Measurements from ENCODE around the gene ZCCHC7.

Gene ZCCHC7

DNA sequence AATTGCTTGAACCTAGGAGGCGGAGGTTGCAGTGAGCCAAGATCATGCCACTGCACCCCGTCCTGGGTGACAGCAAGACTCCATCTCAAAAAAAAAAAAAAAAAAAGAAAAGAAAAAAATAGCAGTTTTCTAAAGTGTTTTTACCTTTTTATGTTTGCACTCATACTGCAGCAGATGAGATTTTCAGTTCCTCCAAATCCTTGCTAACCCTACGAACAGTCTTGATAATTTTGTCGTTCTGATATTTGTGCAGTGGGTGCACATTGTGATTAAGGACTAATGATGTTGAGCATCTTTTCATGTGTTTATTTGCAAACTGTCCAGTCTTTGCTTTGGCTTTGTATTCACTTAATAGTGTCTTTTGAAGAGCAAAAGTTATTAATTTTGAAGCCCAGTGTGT lies 42.9 kb downstream of the ZCCHC7 start:
- TF ChIP-seq SIN3A (IDR thresholded peaks at IDR 0.05; ENCODE audit: borderline replicate concordance, insufficient read depth, low read length) = no peak
- TF ChIP-seq TAF1 (IDR thresholded peaks at IDR 0.05; ENCODE audit: borderline replicate concordance, insufficient read depth, low read length) = no peak
- TF ChIP-seq POLR2AphosphoS5 (IDR thresholded peaks at IDR 0.05; ENCODE audit: low read depth, low read length) = no peak
- no peak for TF ChIP-seq FOXP2 (optimal IDR thresholded peaks at IDR 0.05; ENCODE audit: borderline replicate concordance, extremely low read depth, extremely low read length, insufficient read depth)
- TF ChIP-seq, protein P1, sequence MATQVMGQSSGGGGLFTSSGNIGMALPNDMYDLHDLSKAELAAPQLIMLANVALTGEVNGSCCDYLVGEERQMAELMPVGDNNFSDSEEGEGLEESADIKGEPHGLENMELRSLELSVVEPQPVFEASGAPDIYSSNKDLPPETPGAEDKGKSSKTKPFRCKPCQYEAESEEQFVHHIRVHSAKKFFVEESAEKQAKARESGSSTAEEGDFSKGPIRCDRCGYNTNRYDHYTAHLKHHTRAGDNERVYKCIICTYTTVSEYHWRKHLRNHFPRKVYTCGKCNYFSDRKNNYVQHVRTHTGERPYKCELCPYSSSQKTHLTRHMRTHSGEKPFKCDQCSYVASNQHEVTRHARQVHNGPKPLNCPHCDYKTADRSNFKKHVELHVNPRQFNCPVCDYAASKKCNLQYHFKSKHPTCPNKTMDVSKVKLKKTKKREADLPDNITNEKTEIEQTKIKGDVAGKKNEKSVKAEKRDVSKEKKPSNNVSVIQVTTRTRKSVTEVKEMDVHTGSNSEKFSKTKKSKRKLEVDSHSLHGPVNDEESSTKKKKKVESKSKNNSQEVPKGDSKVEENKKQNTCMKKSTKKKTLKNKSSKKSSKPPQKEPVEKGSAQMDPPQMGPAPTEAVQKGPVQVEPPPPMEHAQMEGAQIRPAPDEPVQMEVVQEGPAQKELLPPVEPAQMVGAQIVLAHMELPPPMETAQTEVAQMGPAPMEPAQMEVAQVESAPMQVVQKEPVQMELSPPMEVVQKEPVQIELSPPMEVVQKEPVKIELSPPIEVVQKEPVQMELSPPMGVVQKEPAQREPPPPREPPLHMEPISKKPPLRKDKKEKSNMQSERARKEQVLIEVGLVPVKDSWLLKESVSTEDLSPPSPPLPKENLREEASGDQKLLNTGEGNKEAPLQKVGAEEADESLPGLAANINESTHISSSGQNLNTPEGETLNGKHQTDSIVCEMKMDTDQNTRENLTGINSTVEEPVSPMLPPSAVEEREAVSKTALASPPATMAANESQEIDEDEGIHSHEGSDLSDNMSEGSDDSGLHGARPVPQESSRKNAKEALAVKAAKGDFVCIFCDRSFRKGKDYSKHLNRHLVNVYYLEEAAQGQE (IDR thresholded peaks at IDR 0.05; ENCODE audit: insufficient read depth in 1 of 2, low read depth in 2 of 2, low read length in 2 of 2) = no peak

GRCh38 chr9:37165644-37166043 lies 45.3 kb downstream of the ZCCHC7 start:
- TF ChIP-seq, protein P1 (IDR thresholded peaks at IDR 0.05; ENCODE audit: insufficient read depth in 1 of 2, low read depth in 2 of 2, low read length in 2 of 2) = no peak
- TF ChIP-seq SIN3A (IDR thresholded peaks at IDR 0.05; ENCODE audit: borderline replicate concordance, insufficient read depth, low read length) (no peak), FOXP2 (optimal IDR thresholded peaks at IDR 0.05; ENCODE audit: borderline replicate concordance, extremely low read depth, extremely low read length, insufficient read depth) (no peak), POLR2AphosphoS5 (IDR thresholded peaks at IDR 0.05; ENCODE audit: low read depth, low read length) (no peak), TAF1 (IDR thresholded peaks at IDR 0.05; ENCODE audit: borderline replicate concordance, insufficient read depth, low read length) (no peak)

DNA sequence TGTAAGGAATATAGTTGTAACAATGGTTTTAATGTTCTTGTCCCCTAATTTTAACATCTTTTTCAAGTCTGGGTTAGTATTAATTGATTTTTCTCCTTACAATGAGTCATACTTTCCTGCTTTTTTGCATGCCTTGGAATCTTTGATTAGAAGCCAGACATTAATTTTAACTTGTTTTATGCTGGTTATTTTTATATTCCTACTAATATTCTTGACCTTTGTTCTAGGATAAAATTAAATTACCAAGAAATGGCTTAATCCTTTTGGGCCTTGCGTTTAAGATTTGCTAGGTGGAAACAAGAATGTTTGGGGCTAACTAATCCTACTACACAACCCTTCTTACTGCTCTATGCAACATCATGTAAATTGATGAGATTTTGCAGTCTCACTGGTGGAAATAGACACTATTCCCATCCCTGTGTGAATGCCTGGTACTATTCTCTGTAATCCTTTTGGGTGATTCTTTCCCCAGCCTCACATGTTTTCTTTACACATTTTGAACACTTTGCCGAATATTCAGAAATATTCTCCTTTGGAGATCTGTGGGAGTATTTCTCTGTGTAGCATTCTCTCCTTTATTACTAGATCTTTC lies 47.2 kb downstream of the ZCCHC7 start:
- TF ChIP-seq FOXP2 (optimal IDR thresholded peaks at IDR 0.05; ENCODE audit: borderline replicate concordance, extremely low read depth, extremely low read length, insufficient read depth) = no peak
- TF ChIP-seq SIN3A (IDR thresholded peaks at IDR 0.05; ENCODE audit: borderline replicate concordance, insufficient read depth, low read length) = no peak

- TF ChIP-seq, protein P1 (IDR thresholded peaks at IDR 0.05; ENCODE audit: insufficient read depth in 1 of 2, low read depth in 2 of 2, low read length in 2 of 2) = no peak
- TF ChIP-seq SIN3A (IDR thresholded peaks at IDR 0.05; ENCODE audit: borderline replicate concordance, insufficient read depth, low read length) = no peak
- TF ChIP-seq POLR2AphosphoS5 (IDR thresholded peaks at IDR 0.05; ENCODE audit: low read depth, low read length) = no peak
- TF ChIP-seq TAF1 (IDR thresholded peaks at IDR 0.05; ENCODE audit: borderline replicate concordance, insufficient read depth, low read length) = no peak
- no peak for TF ChIP-seq FOXP2 (optimal IDR thresholded peaks at IDR 0.05; ENCODE audit: borderline replicate concordance, extremely low read depth, extremely low read length, insufficient read depth)
These were observed 52.2 kb downstream of the ZCCHC7 start for GRCh38 chr9:37172557-37172956.

- no peak for TF ChIP-seq FOXP2 (optimal IDR thresholded peaks at IDR 0.05; ENCODE audit: borderline replicate concordance, extremely low read depth, extremely low read length, insufficient read depth)
- no peak for TF ChIP-seq POLR2AphosphoS5 (IDR thresholded peaks at IDR 0.05; ENCODE audit: low read depth, low read length)
- TF ChIP-seq, protein P1 (IDR thresholded peaks at IDR 0.05; ENCODE audit: insufficient read depth in 1 of 2, low read depth in 2 of 2, low read length in 2 of 2) = no peak
- TF ChIP-seq SIN3A (IDR thresholded peaks at IDR 0.05; ENCODE audit: borderline replicate concordance, insufficient read depth, low read length) = no peak
- TF ChIP-seq TAF1 (IDR thresholded peaks at IDR 0.05; ENCODE audit: borderline replicate concordance, insufficient read depth, low read length) = no peak
These were observed 53.9 kb downstream of the ZCCHC7 start for GRCh38 chr9:37174247-37174646.

All from PFSK-1 (cell line).